Activated T-helper 17 cell treated with anti-CD3 and anti-CD28 coated beads, Interleukin-2, amount 50 U/mL, for 72 hours (primary cell): ENCODE data around the gene TCAIM. TPM values are rescaled to one million over a fixed set of nuclear protein-coding genes. Genes with fewer than 3 reads are reported as not detected.

Experiments used
- ATAC-seq: fragments of 150-1000 bp; cut with Tn5 transposase; replicated peaks from 2 replicates; pipeline ENCODE4 v1.10.0; 2021; ENCODE audit warnings: mild to moderate bottlenecking, moderate library complexity
- H3K27ac Mint-ChIP-seq: one replicate; pipeline ENCODE4 v1.8.0; 2022; ENCODE audit warnings: mixed read lengths
- H3K27me3 Mint-ChIP-seq: one replicate; pipeline ENCODE4 v1.8.0; 2022; ENCODE audit warnings: mixed read lengths
- H3K36me3 Mint-ChIP-seq: one replicate; pipeline ENCODE4 v1.8.0; 2022; ENCODE audit warnings: low read depth, mild to moderate bottlenecking, mixed read lengths
- H3K4me1 Mint-ChIP-seq: one replicate; pipeline ENCODE4 v1.8.0; 2022; ENCODE audit warnings: mixed read lengths
- H3K4me3 Mint-ChIP-seq: one replicate; pipeline ENCODE4 v1.8.0; 2022; ENCODE audit warnings: mild to moderate bottlenecking, mixed read lengths
- H3K9me3 Mint-ChIP-seq: one replicate; pipeline ENCODE4 v1.8.0; 2022; ENCODE audit warnings: mixed read lengths
- total RNA-seq, 2 donors: library from RNA; stranded (reverse); gene quantifications; one replicate each; pipeline ENCODE4 v1.2.3, GENCODE V29; 2022

Gene TCAIM, protein sequence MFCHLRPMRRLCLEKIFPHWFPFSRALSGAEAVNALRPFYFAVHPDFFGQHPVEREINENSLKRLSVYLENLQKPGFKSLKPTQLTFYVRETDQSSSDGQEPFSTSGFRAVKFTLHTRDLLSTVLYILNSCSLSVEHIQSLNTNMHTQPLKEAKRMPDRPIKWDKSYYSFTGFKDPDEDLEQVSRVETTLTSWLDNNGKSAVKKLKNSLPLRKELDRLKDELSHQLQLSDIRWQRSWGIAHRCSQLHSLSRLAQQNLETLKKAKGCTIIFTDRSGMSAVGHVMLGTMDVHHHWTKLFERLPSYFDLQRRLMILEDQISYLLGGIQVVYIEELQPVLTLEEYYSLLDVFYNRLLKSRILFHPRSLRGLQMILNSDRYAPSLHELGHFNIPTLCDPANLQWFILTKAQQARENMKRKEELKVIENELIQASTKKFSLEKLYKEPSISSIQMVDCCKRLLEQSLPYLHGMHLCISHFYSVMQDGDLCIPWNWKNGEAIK
- 10 to 100 TPM; 20.5 to 21.5 TPM for total RNA-seq

DNA sequence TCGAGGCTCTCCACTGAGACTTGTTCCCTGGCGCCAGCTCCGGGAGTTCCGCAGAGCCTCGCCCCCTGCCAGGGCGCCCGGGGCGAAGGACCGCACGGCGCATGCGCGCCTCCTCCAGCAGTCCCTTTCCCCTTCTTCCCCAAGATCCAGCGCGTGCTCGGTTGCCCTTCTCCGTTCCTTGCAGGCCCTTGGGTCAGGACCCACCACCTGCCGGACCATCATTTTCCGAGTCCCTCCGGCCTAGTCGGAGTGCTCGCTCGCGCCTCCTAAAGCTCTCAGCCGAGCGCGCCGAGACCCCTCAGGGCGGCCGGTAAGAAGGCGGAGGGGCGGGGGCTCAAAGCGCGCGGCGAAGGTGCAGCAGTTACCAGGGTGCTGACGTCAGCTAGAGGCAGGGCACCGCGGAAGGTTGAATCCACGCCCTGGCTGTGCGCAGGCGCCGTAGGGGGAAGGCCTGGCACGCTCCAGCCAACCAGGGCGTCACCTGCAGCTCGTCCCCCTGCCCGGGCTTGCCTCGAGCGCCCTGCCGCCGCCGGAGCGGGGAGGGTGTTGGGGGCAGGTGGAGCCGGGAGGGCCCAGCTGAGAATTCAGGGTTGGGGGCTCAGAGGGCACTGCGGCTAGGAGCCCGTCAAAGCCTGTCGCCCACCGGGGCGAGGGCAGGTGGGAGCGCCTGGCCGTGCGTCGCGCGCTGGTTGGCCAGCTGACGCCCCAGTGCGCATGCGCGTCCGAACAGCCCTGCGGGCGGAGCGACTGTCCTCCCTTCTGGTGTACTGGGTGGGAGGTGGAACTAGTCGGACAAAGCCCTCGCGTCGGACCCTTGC is at the start of gene TCAIM:
TCAIM (plus strand) TSS at position 757 of the 818 bp plus-strand sequence. CDS start 16,017 bp downstream, outside the sequence.
- Mint-ChIP-seq H3K36me3 (peaks cover 30% of the 10 kb centered on the region), H3K27ac (peak within 1 kb of the TSS; percentile 93), H3K4me1 (peaks cover 19% of the 10 kb centered on the region), H3K4me3 (peak within 1 kb of the TSS; percentile 93), H3K27me3 (peaks cover 5% of the 10 kb centered on the region), H3K9me3 (no peaks in the 10 kb centered on the region)
- peak; percentile 97 for ATAC-seq

DNA sequence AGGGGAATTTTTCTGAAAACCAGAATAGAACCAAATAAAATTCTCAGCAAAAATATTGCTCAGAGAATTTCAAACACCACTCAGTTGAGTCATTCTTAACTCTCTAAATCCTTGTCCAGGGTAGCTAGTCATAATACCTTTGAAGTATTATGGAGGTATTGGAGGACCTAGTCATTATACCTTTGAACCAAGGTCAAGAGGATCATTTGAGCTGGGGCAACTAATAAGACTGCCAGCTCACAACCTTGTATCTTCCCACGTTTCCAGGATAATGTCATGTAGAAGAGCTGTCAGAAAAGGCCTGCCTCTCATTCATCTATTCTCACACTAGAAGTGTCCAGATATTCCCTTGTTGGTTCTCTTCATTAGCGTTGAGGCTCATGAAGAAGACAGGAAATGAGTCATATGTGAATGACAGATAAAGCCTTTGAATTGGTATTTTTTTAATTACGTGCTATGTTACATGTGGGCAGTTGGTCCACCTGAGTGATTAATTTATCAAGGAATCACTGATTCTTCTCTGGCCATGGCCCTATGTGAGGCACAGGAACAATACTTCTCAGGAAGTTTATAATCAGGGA is 48.6 kb upstream of the TCAIM start:
- peak; percentile 59 for ATAC-seq
- Mint-ChIP-seq H3K4me3 (no peak overlapping the region), H3K9me3 (no peaks in the 10 kb centered on the region), H3K27me3 (peaks cover 2% of the 10 kb centered on the region), H3K4me1 (no peaks in the 10 kb centered on the region), H3K36me3 (no peaks in the 10 kb centered on the region), H3K27ac (no peak overlapping the region)

DNA sequence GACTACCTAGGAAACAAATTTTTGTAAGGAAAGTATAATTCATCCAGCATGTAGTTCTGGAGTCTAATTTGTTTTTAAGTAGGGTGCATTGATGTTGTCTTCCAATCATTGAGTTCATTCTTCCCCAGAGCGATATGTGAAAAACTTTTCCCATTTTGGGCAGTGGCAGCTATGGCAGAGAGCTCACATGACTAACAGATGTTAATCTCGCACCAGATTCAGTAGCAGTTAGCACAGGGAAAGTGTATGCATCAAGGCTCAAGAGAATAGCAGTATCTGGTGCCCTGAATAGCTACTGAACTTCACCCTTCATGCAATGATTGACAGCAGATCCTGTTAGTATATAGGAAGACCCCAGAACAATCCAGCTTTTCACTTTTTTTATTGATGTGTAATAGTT is 46.3 kb upstream of the TCAIM start:
- no peak for ATAC-seq
- H3K4me3 Mint-ChIP-seq: no peak overlapping the region

DNA sequence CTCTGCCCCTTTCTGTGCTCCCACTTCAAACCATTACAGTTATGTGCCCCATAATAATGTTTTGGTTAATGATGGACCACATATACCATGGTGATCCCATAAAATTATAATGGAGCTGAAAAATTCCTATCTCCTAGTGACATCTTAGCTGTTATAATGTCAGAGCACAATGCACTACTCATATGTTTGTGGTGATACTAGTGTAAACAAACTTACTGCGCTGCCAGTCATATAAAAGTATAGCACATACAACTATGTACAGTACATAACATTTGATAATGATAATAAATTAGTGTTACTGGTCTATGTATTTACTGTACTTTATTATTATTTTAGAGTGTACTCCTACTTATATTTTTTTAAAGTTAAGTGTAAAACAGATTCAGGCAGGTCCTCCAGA is 45.6 kb upstream of the TCAIM start:
- Mint-ChIP-seq H3K27me3 (peaks cover 15% of the 10 kb centered on the region), H3K27ac (no peak overlapping the region), H3K4me1 (no peaks in the 10 kb centered on the region), H3K36me3 (no peaks in the 10 kb centered on the region), H3K4me3 (no peak overlapping the region), H3K9me3 (no peaks in the 10 kb centered on the region)
- no peak for ATAC-seq

More for the DNA sequence above, 46.3 kb upstream of the TCAIM start:
- H3K27ac Mint-ChIP-seq: no peak overlapping the region
- peaks cover 15% of the 10 kb centered on the region for H3K27me3 Mint-ChIP-seq
- H3K36me3 Mint-ChIP-seq: no peaks in the 10 kb centered on the region
- no peaks in the 10 kb centered on the region for H3K9me3 Mint-ChIP-seq
- H3K4me1 Mint-ChIP-seq: no peaks in the 10 kb centered on the region

DNA sequence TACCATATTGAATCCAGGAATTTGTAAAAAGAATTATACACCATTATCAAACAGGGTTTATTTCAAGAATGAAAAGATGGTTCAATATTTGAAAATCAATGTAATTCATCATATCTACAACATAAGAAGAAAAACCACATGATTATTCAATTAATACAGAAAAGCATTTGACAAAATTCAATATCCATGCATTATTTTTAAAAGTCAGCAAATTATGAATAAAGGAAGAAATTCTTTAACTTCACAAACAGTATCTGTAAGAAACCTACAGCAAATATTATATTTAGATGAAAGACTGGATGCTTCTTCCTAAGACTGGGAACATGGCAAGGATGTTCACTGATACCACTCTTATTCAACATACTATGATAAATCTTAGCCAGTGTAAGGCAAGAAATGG is 41.3 kb upstream of the TCAIM start:
- H3K36me3 Mint-ChIP-seq: no peaks in the 10 kb centered on the region
- no peak for ATAC-seq

DNA sequence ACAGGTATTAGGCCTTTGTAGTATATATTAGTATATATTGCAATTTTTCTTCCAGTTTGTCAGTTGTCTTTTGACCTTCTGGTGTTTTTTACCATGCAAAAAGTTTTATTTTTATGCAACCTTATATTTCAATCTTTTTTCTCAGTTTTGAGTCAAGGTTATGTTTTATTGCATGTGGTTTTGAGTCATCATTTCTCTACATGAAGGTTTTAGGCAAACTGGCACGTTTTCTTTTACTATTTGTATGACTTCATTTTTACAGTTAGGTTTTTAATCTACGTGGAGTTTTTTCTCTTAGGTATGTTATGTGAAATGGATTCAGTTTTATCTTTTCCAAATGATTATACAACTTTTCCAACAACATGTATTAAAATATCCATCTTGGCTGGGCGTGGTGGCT is 36.8 kb upstream of the TCAIM start:
- Mint-ChIP-seq H3K36me3 (no peaks in the 10 kb centered on the region), H3K4me3 (no peak overlapping the region), H3K9me3 (no peaks in the 10 kb centered on the region), H3K4me1 (no peaks in the 10 kb centered on the region), H3K27me3 (peaks cover 8% of the 10 kb centered on the region), H3K27ac (no peak overlapping the region)
- peak; percentile 35 for ATAC-seq

More for the DNA sequence above, 41.3 kb upstream of the TCAIM start:
- Mint-ChIP-seq H3K27ac (no peak overlapping the region), H3K4me1 (no peaks in the 10 kb centered on the region), H3K9me3 (no peaks in the 10 kb centered on the region), H3K27me3 (peaks cover 14% of the 10 kb centered on the region), H3K4me3 (no peak overlapping the region)

DNA sequence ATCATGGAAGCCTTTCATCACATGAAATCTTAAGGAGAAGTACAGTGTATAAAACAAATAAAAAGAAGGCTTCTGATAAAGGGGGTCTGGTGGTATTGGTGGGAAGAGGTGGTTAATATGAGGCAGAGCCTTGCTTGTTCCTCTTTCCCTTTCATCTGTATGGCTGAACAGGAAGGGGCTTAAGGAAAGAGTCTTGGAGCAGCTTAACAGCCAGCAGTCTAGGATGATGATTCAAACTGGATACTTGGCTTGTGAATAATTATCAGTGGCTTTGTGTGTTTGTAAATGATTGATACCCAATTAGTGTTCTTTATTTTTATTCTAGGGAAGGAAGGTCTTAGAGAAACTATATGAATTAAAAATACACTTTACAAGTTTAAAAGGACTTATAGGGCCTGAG is 29.1 kb upstream of the TCAIM start:
- Mint-ChIP-seq H3K36me3 (no peaks in the 10 kb centered on the region), H3K4me1 (no peaks in the 10 kb centered on the region), H3K4me3 (no peak overlapping the region), H3K27me3 (peaks cover 12% of the 10 kb centered on the region), H3K27ac (no peak overlapping the region), H3K9me3 (no peaks in the 10 kb centered on the region)
- no peak for ATAC-seq

DNA sequence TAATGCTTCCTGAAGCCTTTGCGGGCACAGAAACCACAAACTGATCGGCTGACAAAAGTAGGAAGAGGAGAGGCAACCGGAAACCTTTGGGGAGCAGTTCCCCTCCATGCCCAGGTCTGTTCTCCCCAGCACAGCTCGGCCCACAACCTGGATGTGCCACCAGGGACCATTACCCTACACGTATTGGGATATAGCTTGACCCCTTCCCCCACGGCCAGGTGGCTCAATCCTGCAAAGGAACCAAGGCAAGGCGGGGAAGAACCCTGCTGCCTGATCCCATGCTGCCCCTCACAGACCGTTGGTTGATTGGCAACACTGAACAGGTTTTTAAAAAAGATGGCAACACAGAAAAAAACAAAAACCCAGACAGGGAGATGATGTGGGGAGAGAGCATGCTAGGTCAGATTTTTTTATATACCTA is 19.7 kb upstream of the TCAIM start:
- Mint-ChIP-seq H3K9me3 (no peaks in the 10 kb centered on the region), H3K36me3 (no peaks in the 10 kb centered on the region), H3K27ac (no peak overlapping the region), H3K4me1 (no peaks in the 10 kb centered on the region), H3K27me3 (peaks cover 7% of the 10 kb centered on the region), H3K4me3 (no peak overlapping the region)
- no peak for ATAC-seq

DNA sequence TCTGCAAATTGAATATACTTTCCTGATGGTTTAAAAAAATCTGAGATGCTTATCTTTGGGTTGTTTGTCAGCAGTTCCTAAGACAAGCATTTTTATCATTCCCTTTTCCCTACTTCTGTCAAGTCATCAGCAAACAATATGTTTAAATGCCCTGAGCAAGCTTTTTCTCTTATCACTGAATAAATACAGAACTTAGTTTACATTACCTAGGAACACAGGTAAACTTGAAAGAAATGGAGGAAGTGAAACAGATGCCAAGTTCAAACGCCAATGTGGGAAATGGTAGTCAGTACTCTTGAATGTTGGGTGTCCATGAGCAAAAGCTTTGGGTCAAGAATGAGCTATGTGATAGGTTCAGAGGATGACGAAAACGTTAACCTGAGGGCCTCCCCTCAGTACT is 17.2 kb upstream of the TCAIM start:
- Mint-ChIP-seq H3K27ac (no peak overlapping the region), H3K4me3 (no peak overlapping the region), H3K9me3 (no peaks in the 10 kb centered on the region), H3K27me3 (peaks cover 9% of the 10 kb centered on the region), H3K4me1 (no peaks in the 10 kb centered on the region), H3K36me3 (no peaks in the 10 kb centered on the region)
- no peak for ATAC-seq

DNA sequence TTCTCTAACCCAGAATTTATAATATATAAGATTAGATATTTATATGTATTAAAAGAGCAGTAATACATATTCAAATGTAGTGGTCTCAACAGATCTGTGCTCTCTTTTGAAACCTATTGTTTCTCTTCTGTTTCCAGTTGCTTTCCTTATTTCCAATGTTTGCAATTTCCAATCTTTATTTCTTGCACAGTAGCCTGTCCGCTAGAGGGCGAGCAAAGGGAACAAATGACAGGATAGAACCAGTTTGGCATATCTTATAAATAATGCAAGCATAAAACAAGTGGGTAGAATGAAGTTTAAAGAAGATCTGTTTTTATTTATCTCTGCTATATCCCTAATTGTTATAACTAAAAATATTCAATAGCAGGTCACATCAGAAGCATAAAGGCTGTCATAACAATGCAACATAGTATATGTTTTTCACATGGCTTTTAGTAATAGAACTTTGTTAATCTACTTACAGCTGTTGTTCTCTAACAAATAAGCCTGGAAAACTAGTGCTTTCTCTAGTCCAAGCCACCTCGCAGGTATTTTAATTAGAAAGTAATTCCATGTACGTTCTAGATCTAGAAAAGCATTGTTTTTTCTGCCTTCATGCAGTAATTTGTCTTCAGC is 15.1 kb upstream of the TCAIM start:
- H3K36me3 Mint-ChIP-seq: no peaks in the 10 kb centered on the region

DNA sequence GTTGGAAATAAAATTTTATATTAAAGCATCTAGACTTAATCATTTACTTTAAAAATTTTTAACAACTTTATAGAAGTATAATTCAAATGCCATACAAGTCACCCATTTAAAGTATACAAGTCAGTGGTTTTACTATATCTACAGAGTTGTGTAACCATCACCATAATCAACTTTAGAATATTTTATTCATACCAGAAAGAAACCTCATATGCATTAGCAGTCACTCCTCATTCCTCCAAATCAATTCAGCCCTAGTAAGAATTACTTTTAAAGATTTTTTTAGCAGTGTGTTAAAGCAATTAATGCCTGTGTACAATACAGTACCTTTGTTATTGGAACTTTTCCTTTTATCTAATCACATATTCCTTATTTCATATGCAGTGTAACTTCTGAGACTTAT is 14.0 kb upstream of the TCAIM start:
- Mint-ChIP-seq H3K27me3 (peaks cover 12% of the 10 kb centered on the region), H3K4me3 (no peak overlapping the region), H3K4me1 (no peaks in the 10 kb centered on the region), H3K36me3 (no peaks in the 10 kb centered on the region), H3K9me3 (no peaks in the 10 kb centered on the region), H3K27ac (no peak overlapping the region)
- ATAC-seq: no peak

More for the DNA sequence above, 15.1 kb upstream of the TCAIM start:
- Mint-ChIP-seq H3K27me3 (peaks cover 9% of the 10 kb centered on the region), H3K4me1 (no peaks in the 10 kb centered on the region), H3K27ac (no peak overlapping the region), H3K9me3 (no peaks in the 10 kb centered on the region), H3K4me3 (no peak overlapping the region)
- ATAC-seq: no peak

DNA sequence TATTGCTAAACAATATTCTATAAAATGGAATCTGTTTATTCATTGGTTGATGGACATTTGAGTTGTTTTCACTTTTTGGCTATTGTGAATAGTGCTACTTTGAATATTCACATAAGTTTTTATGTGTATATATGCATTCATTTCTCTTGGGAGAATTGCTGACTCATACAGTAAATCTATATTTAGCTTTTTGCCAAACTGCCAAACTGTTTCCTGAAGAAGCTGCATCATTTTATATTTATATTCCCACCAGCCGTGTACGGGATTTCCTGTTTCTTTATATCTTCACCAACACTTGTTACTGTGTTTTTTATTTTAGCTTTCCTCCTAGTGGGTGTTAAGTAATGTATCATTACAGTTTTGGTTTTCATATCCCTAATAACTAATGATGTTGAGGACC is 12.5 kb upstream of the TCAIM start:
- Mint-ChIP-seq H3K4me3 (no peak overlapping the region), H3K27me3 (peaks cover 22% of the 10 kb centered on the region), H3K36me3 (no peaks in the 10 kb centered on the region), H3K4me1 (no peaks in the 10 kb centered on the region), H3K9me3 (no peaks in the 10 kb centered on the region), H3K27ac (no peak overlapping the region)
- no peak for ATAC-seq

DNA sequence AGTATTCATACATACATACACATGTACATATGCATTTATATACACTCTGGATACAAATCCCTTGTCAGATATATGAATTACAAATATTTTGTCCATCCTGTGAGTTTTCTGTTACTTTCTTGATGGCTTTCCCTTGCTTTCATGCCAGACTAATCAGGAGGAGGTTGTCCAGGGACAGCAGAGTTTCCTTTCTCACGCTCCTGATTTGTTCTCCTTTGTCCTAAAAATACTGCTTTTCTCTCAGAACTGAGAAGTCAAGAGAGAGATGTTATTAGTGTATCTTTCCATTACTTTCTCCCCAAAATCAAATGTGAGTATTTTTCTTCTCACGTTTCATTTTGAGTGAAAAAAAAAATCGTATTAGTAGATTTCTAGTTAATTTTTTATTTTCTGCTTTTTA is 12.1 kb upstream of the TCAIM start:
- Mint-ChIP-seq H3K4me3 (no peak overlapping the region), H3K4me1 (no peaks in the 10 kb centered on the region), H3K27me3 (peaks cover 22% of the 10 kb centered on the region), H3K27ac (no peak overlapping the region), H3K9me3 (no peaks in the 10 kb centered on the region), H3K36me3 (no peaks in the 10 kb centered on the region)
- ATAC-seq: no peak

DNA sequence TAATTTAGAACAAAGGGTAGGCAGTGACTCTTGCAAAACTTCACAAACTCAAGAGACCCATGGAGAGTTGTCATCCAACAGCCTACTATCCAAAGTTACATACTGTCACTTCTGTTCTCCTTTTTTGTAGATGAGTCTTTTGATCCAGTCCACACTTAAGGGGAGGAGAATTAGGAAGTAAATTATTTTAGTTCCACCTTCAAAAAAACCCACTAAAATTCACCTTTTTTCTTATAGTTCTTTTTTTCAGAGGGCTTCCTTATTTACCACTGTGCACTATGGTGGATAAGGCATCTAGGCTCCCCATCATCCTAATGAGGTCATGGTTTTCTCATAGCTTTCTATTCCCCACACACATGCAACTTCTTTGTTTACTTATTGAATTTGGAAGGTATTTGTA is 8.6 kb upstream of the TCAIM start:
- no peak for ATAC-seq
- Mint-ChIP-seq H3K4me3 (no peak overlapping the region), H3K4me1 (no peaks in the 10 kb centered on the region), H3K27me3 (peaks cover 30% of the 10 kb centered on the region), H3K27ac (no peak overlapping the region), H3K36me3 (no peaks in the 10 kb centered on the region), H3K9me3 (no peaks in the 10 kb centered on the region)
